CD4-positive, alpha-beta T cell treated with Interleukin-4 for 1 hour (primary cell): Measurements from ENCODE around the gene EPB41L2.

Source experiments
- DNase-seq, 2 donors: peaks; one replicate each; pipeline ENCODE4 v3.0.0-alpha.2; 2020 to 2022

The EPB41L2 gene

GRCh38 chr6:131061041-131061750, 1.8 kb downstream of the EPB41L2 start:
- no peak for DNase-seq

- DNase-seq = no peak
These were observed 2.7 kb downstream of the EPB41L2 start for GRCh38 chr6:131060311-131060710.

GRCh38 chr6:131059486-131059885, 3.6 kb downstream of the EPB41L2 start:
- DNase-seq = no peak

GRCh38 chr6:131058236-131058635, 4.8 kb downstream of the EPB41L2 start:
- DNase-seq = no peak

GRCh38 chr6:131054392-131055250, 8.4 kb downstream of the EPB41L2 start:
- no peak for DNase-seq

- no peak for DNase-seq
These were observed 9.4 kb downstream of the EPB41L2 start for GRCh38 chr6:131053546-131054240.

- no peak for DNase-seq
These were observed 10.9 kb downstream of the EPB41L2 start for GRCh38 chr6:131052181-131052580.

GRCh38 chr6:131051341-131051740, 11.7 kb downstream of the EPB41L2 start:
- no peak for DNase-seq

GRCh38 chr6:131049608-131050007, 13.4 kb downstream of the EPB41L2 start:
- DNase-seq = no peak

- no peak for DNase-seq
These were observed 14.0 kb downstream of the EPB41L2 start for GRCh38 chr6:131048933-131049515.

- no peak for DNase-seq
These were observed 14.6 kb downstream of the EPB41L2 start for GRCh38 chr6:131048459-131048858.

GRCh38 chr6:131045139-131045538, 17.9 kb downstream of the EPB41L2 start:
- DNase-seq = no peak

GRCh38 chr6:131043902-131044447, 19.1 kb downstream of the EPB41L2 start:
- no peak for DNase-seq

GRCh38 chr6:131042664-131043063, 20.4 kb downstream of the EPB41L2 start:
- no peak for DNase-seq

- no peak for DNase-seq
These were observed 21.2 kb downstream of the EPB41L2 start for GRCh38 chr6:131041814-131042213.

- no peak for DNase-seq
These were observed 22.2 kb downstream of the EPB41L2 start for GRCh38 chr6:131040866-131041265.

- no peak for DNase-seq
These were observed 23.7 kb downstream of the EPB41L2 start for GRCh38 chr6:131039345-131039680.

- DNase-seq = no peak
These were observed 24.3 kb downstream of the EPB41L2 start for GRCh38 chr6:131038597-131039344.

GRCh38 chr6:131037194-131037897, 25.7 kb downstream of the EPB41L2 start:
- DNase-seq = no peak

- no peak for DNase-seq
These were observed 26.4 kb downstream of the EPB41L2 start for GRCh38 chr6:131036601-131037000.

GRCh38 chr6:131036143-131036542, 26.9 kb downstream of the EPB41L2 start:
- DNase-seq = no peak

- no peak for DNase-seq
These were observed 27.5 kb downstream of the EPB41L2 start for GRCh38 chr6:131035582-131035981.
